ENCODE results near the gene FRMD7.
"Not testable (repeated sequence)": the region's sequence is repeated elsewhere in the genome, so short reads cannot be mapped to it uniquely, and the experiment has no call there.

The FRMD7 gene, protein sequence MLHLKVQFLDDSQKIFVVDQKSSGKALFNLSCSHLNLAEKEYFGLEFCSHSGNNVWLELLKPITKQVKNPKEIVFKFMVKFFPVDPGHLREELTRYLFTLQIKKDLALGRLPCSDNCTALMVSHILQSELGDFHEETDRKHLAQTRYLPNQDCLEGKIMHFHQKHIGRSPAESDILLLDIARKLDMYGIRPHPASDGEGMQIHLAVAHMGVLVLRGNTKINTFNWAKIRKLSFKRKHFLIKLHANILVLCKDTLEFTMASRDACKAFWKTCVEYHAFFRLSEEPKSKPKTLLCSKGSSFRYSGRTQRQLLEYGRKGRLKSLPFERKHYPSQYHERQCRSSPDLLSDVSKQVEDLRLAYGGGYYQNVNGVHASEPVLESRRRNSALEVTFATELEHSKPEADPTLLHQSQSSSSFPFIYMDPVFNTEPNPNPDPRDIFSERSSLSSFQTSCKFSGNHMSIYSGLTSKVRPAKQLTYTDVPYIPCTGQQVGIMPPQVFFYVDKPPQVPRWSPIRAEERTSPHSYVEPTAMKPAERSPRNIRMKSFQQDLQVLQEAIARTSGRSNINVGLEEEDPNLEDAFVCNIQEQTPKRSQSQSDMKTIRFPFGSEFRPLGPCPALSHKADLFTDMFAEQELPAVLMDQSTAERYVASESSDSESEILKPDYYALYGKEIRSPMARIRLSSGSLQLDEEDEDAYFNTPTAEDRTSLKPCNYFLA

DNA sequence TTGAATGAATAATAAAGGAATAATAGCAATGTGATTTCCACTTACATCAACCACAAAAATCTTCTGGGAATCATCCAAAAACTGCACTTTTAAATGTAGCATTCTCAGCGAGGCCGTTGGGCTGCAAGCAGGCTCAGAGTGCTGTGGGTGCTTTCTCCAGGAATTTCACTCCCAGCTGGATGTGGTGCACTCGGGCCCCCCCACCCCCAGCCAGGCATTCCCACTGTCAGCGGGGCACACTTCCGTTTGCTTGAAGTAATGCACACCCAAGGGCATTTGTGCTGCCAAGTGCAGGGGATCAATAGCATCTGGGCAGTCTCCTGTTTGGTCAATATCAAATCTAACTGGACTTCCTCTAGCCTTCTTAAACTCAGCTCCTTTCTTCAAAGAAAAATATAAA, at the start of gene FRMD7:
Gene FRMD7, minus strand, starts transcription at position 278 of the 400 bp plus-strand sequence. Its CDS starts 176 bp downstream, at position 102.
- no peak for DNase-seq

DNA sequence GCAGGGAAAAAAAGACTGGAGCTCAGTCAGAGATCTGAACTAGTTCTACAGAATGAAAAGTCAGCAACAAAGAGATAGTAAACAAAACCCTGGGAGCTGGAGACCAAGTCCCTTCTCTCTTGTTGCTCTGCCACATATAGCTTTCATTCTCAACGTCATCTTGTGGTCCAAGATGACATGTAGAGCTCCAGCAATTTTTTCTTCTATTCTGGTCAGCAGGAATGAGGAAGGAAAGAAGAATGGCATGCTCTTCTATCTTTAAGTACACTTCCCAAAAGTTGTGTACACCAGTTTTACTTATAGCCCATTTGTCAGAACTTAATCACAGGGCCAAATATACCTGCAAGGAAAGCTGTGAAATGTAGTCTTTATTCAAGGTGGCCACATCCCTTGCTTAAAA, 45.8 kb upstream of the FRMD7 start:
- DNase-seq = no peak

DNA sequence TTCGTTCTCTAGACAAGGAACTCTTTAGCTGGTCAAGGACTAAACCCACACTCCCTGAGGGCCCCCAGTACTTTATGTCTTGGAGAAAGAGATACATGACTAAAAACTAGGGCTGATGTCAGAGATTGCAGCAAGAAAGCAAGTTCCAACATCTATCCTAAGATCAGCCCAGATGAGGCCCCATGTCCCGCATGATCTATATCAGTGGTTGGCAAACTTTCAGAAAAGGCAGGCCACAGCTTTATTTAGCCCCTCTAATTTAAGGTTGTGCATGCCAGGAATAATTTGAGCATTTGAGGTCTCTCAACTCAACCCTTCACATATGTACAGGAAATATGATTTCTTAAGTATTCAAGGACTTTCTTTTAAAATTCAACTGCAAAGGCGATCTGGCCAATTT, 44.1 kb upstream of the FRMD7 start:
- DNase-seq = no peak

DNA sequence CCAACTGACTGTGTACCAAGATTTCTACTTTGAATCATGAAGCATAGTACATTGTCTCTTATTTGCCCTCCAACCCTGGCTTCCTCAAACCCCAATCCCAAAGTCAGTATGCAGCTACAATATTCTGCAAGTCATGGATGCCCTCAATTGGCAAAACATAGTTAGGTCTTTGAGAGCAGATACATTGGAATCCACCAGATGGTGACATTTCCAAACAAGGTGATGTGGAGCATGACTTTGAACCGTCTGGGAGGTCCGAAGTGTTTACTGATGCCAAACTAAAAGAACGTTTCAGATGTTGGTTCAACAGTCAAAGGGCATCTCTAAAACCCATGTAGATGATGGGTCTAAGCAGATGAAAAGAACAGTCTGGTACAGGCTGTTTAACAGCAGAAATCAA, 43.7 kb upstream of the FRMD7 start:
- no peak for DNase-seq

DNA sequence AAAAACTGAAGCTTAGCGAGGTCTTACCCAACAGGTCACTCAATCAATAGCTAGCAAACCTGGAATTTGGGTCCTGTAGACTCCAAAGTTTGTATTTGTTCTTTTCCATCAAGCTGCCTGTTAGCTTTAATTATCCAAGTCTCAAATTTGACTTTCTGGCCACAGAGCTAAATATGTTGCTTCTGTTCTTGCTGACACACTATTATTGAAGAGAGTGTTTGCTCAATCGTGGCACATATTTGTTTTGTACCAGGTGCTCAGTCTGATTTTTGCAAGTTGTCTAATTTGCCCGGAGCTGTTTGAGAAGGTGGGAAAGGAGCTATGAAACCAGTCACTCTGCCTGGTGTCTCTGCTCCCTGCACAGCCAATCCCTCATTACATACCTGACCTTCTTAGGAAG, 41.7 kb upstream of the FRMD7 start:
- no peak for DNase-seq

DNA sequence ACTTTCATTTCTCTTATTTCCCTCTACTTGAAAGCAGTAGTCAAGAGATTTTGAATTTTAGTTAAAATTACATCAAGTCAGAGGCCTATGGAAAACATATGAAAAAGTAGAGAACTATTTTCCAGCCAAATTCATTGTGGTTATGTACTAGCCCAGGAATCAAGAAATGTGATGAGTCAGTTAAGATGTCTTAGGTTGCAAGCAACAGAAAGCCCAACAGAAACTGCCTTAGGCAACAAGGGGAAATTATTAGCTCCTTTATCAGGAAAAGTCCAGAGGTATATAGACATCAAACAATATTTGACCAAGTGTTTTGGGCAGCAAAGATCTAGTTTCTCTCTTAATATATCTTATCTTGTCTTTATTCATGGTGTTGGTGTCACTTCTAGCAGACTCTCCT, 37.8 kb upstream of the FRMD7 start:
- no peak for DNase-seq

DNA sequence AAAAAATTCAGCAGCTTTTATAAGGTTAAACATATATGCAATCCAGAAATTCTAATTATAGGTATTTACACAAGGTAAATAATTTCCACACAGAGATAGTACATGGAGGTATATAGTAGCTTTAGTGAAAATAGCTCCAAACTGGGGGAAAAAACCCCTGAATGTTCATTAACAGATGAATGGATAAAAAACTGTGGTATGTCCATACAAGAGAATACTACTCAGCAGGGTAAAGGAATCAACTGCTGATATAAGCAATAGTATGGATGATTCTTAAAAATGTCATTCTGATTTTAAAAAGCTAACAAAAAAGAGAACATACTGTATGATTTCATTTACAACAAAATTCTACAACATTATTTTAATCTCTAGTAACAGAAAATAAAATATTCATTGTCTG, 37.2 kb upstream of the FRMD7 start:
- DNase-seq = no peak

DNA sequence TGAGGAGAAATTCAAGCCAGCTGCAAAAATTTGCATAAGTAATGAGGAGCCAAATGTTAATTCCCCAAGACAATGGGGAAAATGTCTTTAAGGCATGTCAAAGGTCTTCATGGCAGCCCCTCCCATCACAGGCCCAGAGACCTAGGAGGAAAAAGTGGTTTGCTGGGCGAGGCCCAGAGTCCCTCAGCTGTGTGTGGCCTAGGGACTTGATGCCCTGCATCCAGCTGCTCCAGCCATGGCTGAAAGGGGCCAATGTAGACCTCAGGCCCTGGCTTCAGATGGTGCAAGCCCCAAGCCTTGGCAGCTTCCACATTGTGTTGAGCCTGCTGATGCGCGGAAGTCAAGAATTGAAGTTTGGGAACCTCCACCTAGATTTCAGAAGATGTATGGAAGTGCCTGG, 35.3 kb upstream of the FRMD7 start:
- DNase-seq = not testable (repeated sequence)

DNA sequence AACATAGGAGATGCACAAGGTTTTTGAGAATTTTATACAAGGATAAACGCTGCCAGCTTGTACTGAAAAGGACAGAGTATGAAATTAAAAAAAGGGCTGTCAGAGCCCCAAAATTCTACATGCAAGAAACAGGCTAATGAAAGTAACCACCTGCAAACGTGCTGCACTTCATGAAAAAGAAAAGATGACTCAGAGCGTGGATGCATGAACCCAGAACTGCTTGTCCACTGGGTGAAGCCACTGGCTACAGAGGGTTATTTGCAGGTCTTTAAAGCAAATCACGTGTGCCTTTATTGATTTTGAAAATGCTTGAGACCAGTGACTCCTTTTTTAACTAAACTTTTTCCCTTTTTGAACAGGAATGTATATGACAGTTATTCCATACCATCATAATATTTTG, 25.3 kb upstream of the FRMD7 start:
- DNase-seq = no peak

DNA sequence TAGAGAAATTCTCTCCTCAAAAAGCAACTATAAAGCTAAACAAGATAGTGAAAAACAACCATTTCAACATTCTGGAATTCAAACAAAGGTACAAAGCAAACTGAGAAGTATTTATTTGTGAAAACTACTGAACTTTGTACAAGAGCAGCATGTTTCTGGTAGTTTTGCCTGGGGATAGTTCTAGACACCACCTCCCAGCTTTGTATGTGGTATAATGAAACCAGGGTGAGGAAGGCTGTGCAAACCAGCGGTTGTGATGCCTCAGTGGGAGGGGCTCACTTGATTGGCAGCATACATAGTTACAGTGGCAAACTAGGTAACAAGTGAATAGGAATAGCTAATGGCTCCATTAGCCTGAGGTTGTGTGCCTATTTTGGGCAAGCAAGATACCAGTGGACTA, 18.6 kb upstream of the FRMD7 start:
- DNase-seq = no peak

DNA sequence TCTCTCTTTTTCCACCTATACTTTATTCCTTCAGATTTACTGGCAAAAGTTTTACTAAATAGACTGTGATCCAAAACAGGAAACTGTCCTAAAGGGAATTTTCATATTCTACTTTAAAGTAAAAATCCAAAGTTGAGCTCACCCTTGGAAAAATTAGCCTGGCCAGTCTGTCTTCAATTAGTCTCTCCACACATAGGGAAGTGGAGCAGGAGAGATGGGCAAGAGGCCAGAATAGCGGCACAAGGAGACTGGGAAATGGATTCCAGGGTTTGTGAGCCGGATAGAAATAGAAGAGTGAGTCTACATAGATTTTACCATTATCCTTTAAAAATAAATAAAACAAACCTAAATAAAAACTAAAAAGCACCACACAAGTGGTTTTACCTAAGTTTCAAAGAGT, 16.2 kb upstream of the FRMD7 start:
- DNase-seq = no peak

DNA sequence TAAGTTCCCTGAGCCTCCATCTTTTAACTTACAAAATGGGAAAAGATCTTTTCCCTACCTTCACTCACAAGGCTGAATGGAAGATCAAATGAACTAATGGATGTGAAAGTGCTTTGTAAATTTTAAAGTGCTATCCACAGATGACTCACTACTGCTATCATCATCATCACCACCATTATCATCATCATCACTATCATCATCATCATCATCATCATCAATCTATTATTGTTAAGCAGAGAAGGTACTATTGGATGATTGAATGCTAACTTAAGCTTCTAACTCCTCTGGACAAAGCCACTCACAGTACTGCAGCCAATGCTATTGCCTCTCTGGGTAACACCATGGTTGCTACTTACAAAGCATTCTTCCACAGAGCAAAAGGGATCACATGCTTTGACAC, 1.9 kb downstream of the FRMD7 start:
- DNase-seq = no peak

DNA sequence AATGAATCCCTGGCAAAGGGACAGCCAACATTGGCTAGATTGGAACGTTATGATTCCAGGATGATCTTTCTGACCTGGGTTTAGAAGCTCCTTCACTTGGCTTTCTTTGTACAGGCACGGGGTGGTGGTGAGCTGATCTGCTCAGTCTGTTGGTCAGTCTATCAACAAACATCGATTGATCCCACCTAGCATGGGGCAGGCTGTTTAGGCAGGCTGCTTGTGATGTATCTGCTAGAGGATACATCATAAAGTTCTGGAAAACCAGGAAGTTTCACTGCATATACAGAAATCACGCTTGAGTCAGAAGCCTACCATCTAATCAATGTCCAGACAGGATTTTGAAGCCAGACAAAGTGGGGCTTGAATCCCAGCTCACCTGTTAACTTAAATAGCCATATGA, 6.9 kb downstream of the FRMD7 start:
- no peak for DNase-seq

DNA sequence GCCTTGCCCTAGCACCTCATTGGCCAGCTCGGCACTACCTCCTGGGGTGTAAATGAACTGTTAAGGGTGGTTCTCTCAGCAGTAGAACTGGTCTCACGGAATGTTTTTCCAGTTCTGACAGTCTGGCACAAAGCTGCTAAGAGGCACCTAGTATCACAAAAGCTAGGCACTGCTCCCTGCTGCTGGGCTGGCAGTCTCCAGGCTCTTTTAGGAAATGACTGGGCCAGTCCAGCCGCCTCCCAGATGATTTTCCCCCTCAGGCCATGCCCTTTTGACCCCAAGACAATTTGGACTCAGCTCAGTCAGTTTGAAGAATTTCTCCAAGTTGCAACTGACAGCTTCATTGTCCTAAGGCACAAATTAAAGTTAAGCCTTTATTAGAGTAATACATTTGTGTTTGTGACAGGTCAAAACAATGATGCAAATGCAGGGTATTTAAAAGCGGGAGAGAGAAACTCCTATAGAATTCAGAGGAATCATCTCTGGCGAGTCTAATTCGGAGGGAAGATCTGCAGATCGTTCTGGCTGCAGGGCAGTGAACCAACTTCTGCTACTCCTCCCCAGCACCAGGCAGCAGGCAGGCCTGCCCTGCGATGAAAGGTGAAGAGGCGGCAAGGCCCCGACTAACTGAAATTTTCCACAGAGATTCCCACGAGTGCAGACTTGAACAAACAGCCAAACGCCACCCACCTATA, 7.9 kb downstream of the FRMD7 start:
- no peak for DNase-seq

DNA sequence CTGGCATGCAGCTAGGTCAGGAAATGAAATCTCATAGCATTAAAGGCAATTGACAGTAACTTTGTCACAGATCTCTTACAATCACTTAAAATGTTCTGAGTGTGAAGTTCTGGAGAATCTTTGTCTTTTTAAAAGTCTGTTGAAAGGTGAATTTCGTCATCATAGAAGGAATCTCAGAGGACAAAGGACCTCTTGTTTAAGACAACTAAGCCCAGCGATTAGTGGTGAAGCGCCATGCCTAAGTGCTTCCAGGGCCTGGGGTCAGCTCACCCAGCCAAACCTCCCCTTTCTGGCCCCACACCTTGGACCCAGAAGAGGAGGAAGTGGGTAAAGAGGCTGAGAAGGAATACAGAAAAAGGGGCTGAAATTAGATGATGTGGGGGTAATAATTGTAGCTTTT, 8.5 kb downstream of the FRMD7 start:
- no peak for DNase-seq

DNA sequence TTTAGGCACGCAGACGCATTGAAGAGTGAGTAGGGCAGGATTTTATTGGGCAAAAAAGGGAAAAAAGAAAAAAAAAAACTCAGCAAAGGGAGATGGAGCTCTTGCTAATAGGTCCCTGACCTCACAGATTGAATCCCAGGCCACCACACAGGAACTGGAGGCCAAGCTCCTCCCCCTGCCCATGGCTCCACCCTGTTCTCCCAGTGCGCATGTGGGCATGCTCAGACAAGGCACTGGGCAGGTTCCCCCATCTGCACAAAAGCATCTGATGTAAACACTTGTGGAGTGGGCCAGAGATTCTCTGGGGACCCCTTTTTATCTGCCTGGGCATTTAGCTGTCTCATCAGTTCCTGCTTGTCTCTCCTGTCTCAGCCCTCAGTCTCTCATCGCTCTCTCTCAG, 9.5 kb downstream of the FRMD7 start:
- DNase-seq = peak; percentile 31

DNA sequence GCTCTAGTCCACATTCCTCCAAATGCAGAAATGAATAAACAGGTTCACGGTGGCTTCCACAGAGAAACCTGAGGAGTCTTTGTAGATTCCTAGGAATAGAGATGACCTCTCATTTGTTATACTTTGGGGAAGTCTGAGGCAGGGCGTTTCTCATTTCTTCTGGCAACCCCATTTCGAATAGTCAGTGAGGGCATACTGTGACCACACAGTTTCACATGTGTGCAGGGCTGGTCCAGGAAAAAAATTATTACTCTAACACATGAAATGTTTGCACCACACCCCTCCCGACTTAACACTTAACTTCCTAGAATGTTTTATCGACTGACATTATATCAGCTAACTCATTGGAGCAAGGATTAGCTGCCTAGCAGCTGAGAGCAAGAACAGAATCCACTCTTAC, 12.0 kb downstream of the FRMD7 start:
- no peak for DNase-seq

DNA sequence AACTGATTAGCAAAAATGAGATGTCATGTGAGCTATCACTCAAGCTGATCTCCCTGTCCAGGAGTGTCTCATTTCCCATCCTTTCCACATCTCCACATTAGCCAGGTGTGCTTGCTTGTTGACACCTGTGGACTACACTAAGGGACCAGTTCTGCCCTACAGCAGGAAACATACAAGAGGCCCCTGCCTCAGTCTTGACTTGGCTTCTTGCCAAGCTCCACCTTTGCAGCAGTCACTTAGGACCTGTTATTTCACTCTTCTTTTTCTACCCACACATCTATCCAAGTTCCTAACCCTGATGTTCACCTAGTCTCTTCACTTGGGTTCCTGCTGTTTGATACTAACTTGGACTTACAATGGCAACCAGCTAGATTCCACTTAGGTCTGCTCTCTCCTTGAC, 13.2 kb downstream of the FRMD7 start:
- peak; percentile 4 for DNase-seq

DNA sequence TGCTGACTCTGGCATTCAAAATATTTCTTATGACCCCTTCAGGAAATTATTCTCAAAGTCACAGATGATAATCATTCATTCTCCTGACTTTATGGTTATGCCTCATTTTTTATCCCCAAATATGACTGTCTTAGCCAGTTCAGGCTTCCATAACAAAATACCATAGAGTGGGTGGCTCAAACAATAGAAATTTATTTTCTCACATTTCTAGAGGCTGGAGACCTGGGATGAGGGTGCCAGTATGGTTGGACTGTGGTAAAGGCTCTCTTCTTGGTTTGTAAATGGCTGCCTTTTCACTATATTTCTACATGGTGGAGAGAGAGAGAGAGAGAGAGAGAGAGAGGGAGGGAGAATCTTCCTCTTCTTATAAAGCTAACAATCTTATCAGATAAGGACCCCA, 20.5 kb downstream of the FRMD7 start:
- no peak for DNase-seq

DNA sequence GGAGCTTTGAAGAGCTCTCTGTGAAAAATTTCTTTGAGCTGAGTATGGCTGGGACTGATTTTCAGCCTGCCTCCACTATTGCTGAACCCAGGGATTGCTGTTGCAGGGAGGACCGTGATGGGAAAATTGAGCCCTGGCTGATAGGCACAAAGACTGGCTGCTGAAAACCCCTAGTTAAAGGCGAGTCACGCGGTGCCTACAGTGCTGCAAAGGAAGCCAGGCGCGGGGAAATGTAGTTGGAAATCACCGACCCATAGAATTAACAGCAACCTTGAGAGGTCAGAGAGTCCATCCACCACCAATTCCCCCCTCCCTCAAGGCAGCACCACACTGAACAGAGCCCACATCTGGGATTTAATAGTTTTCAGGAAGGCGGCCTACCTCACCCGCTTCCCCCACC, 26.0 kb downstream of the FRMD7 start:
- DNase-seq = no peak

DNA sequence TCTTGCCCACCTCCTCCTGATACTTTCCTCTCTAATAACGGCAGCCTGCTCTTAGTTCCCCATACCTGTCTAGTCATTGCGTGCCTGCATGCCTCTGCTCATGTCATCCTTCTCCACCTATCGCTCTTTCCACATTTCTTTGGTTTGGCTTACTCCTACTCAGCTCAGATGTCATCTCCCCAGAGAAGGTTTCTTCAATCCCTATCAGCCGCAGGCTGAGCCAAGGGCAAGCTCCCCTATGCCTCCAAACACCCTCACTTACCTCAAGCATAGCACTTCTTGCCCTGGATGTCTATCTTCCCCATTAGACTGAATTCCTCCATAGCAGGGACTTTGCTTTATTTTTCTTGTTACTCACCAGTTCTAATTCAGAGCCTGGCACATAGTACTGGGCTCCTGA, 26.6 kb downstream of the FRMD7 start:
- no peak for DNase-seq

DNA sequence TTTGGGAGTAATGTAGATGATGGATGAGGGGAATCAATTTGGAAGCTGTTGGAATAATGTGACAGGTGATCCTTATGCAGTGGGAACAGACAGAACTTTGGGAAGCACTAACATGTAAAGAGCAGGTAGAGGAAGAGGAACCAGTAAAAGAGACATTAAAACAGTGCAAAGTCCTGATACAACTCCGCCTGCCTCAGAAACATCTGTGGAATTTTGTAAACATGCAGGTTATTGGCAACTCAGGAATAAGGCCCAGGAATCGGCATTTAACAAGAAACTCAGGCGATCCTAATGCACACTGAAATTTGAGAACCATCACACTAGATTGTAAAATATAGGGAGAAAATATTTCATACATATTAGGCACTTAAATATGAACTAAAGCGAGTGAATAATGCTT, 29.1 kb downstream of the FRMD7 start:
- DNase-seq = not testable (repeated sequence)

DNA sequence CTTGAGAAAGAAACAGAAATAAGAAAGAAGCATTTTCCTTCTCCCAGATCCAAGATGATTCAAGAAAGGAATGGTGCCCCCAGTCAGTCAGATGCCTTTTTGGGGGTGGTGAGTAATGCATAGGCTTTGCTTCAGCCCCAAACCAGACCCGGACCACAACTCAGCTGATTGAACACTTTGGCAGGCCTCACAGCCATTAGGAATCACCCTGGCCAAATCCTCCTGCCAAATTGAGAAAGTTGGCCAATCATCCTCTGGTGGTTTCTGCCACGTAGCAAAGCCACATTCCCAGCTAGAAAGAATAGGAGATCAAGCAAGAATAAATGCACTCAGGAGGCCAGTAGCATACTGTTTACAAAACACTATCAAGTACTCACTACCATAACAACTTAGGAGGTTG, 33.7 kb downstream of the FRMD7 start:
- no peak for DNase-seq

DNA sequence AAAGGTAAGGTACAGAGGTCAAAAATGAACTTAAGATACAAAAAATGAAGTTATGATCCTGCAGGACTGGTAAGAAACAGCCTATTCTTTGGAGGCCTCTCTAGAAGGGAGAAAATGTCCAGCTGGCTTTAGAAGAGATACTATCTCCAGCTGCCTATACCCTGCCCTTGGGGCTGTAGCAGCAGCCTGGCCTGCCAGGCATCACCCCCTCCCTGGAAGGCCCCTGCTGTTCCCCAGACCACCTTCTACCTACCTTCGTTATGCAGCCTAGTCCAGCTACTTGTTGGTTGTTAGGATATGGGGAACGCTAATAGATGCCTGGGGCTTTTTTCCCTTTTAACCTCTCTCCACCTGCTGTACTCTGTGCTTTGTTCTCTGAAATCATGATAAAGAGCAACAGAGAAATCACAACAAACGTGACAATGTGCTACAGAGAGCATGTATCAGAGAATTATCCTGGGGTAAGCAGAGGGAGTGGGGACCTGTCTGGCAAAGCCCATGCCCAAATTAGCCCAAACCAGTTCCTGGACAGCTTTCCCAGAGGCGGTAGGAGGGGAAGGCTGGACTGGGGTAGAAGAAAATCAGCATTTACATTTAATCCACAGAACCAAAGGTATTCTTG, 34.5 kb downstream of the FRMD7 start:
- DNase-seq = no peak
